ENCODE measurements around the gene TEC. TPM values are rescaled to one million over a fixed set of nuclear protein-coding genes. Genes with fewer than 3 reads are reported as not detected.

Gene TEC
- total and polyA plus RNA-seq, 2 experiments from 2014 or later: 2.9 to 3.0 TPM

DNA sequence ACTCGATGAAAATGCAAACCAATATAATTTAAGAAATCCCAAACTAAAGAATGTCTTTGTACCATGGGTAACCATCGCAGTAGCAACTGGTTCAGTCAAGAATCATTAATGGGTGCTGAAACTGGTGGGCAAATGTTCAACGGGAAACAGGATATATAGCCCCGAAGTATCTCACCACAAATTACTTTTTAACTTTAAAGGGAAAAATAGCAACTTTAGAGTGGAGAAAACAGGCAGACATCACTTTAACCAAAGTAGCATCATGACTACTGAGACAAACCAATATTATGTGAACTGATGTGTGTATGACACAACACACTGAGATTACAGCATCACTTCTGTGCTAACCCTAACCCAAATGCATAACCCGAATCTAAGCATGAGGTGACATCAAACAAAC lies 37.9 kb upstream of the TEC start:
- TF ChIP-seq, protein P1, sequence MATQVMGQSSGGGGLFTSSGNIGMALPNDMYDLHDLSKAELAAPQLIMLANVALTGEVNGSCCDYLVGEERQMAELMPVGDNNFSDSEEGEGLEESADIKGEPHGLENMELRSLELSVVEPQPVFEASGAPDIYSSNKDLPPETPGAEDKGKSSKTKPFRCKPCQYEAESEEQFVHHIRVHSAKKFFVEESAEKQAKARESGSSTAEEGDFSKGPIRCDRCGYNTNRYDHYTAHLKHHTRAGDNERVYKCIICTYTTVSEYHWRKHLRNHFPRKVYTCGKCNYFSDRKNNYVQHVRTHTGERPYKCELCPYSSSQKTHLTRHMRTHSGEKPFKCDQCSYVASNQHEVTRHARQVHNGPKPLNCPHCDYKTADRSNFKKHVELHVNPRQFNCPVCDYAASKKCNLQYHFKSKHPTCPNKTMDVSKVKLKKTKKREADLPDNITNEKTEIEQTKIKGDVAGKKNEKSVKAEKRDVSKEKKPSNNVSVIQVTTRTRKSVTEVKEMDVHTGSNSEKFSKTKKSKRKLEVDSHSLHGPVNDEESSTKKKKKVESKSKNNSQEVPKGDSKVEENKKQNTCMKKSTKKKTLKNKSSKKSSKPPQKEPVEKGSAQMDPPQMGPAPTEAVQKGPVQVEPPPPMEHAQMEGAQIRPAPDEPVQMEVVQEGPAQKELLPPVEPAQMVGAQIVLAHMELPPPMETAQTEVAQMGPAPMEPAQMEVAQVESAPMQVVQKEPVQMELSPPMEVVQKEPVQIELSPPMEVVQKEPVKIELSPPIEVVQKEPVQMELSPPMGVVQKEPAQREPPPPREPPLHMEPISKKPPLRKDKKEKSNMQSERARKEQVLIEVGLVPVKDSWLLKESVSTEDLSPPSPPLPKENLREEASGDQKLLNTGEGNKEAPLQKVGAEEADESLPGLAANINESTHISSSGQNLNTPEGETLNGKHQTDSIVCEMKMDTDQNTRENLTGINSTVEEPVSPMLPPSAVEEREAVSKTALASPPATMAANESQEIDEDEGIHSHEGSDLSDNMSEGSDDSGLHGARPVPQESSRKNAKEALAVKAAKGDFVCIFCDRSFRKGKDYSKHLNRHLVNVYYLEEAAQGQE (IDR thresholded peaks at IDR 0.05; ENCODE audit: unreplicated experiment): no peak
- TF ChIP-seq NANOG (IDR thresholded peaks at IDR 0.05; ENCODE audit: borderline replicate concordance): no peak
- TF ChIP-seq ZNF114 (CRISPR knock-in tag; IDR thresholded peaks at IDR 0.05): no peak
- TF ChIP-seq STAT1 (IDR thresholded peaks at IDR 0.05; ENCODE audit: unreplicated experiment): no peak
- TF ChIP-seq, protein P2, sequence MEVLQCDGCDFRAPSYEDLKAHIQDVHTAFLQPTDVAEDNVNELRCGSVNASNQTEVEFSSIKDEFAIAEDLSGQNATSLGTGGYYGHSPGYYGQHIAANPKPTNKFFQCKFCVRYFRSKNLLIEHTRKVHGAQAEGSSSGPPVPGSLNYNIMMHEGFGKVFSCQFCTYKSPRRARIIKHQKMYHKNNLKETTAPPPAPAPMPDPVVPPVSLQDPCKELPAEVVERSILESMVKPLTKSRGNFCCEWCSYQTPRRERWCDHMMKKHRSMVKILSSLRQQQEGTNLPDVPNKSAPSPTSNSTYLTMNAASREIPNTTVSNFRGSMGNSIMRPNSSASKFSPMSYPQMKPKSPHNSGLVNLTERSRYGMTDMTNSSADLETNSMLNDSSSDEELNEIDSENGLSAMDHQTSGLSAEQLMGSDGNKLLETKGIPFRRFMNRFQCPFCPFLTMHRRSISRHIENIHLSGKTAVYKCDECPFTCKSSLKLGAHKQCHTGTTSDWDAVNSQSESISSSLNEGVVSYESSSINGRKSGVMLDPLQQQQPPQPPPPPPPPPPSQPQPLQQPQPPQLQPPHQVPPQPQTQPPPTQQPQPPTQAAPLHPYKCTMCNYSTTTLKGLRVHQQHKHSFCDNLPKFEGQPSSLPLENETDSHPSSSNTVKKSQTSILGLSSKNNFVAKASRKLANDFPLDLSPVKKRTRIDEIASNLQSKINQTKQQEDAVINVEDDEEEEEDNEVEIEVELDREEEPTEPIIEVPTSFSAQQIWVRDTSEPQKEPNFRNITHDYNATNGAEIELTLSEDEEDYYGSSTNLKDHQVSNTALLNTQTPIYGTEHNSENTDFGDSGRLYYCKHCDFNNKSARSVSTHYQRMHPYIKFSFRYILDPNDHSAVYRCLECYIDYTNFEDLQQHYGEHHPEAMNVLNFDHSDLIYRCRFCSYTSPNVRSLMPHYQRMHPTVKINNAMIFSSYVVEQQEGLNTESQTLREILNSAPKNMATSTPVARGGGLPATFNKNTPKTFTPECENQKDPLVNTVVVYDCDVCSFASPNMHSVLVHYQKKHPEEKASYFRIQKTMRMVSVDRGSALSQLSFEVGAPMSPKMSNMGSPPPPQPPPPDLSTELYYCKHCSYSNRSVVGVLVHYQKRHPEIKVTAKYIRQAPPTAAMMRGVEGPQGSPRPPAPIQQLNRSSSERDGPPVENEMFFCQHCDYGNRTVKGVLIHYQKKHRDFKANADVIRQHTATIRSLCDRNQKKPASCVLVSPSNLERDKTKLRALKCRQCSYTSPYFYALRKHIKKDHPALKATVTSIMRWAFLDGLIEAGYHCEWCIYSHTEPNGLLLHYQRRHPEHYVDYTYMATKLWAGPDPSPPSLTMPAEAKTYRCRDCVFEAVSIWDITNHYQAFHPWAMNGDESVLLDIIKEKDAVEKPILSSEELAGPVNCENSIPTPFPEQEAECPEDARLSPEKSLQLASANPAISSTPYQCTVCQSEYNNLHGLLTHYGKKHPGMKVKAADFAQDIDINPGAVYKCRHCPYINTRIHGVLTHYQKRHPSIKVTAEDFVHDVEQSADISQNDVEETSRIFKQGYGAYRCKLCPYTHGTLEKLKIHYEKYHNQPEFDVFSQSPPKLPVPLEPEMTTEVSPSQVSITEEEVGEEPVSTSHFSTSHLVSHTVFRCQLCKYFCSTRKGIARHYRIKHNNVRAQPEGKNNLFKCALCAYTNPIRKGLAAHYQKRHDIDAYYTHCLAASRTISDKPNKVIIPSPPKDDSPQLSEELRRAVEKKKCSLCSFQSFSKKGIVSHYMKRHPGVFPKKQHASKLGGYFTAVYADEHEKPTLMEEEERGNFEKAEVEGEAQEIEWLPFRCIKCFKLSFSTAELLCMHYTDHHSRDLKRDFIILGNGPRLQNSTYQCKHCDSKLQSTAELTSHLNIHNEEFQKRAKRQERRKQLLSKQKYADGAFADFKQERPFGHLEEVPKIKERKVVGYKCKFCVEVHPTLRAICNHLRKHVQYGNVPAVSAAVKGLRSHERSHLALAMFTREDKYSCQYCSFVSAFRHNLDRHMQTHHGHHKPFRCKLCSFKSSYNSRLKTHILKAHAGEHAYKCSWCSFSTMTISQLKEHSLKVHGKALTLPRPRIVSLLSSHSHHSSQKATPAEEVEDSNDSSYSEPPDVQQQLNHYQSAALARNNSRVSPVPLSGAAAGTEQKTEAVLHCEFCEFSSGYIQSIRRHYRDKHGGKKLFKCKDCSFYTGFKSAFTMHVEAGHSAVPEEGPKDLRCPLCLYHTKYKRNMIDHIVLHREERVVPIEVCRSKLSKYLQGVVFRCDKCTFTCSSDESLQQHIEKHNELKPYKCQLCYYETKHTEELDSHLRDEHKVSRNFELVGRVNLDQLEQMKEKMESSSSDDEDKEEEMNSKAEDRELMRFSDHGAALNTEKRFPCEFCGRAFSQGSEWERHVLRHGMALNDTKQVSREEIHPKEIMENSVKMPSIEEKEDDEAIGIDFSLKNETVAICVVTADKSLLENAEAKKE (CRISPR knock-in tag; IDR thresholded peaks at IDR 0.05): no peak
- TF ChIP-seq, protein P3, sequence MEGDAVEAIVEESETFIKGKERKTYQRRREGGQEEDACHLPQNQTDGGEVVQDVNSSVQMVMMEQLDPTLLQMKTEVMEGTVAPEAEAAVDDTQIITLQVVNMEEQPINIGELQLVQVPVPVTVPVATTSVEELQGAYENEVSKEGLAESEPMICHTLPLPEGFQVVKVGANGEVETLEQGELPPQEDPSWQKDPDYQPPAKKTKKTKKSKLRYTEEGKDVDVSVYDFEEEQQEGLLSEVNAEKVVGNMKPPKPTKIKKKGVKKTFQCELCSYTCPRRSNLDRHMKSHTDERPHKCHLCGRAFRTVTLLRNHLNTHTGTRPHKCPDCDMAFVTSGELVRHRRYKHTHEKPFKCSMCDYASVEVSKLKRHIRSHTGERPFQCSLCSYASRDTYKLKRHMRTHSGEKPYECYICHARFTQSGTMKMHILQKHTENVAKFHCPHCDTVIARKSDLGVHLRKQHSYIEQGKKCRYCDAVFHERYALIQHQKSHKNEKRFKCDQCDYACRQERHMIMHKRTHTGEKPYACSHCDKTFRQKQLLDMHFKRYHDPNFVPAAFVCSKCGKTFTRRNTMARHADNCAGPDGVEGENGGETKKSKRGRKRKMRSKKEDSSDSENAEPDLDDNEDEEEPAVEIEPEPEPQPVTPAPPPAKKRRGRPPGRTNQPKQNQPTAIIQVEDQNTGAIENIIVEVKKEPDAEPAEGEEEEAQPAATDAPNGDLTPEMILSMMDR (conservative IDR thresholded peaks at IDR 0.05; ENCODE audit: low read depth in 2 of 2): no peak
- no peak for TF ChIP-seq POLR2AphosphoS5 (IDR thresholded peaks at IDR 0.05; ENCODE audit: low read depth)
- TF ChIP-seq ZNF331 (CRISPR knock-in tag; IDR thresholded peaks at IDR 0.05; ENCODE audit: low read depth): no peak
- TF ChIP-seq EZH2phosphoT487 (IDR thresholded peaks at IDR 0.05; ENCODE audit: unreplicated experiment): no peak
- TF ChIP-seq JUNB (IDR thresholded peaks at IDR 0.05; ENCODE audit: unreplicated experiment): no peak
- TF ChIP-seq EZH2 (IDR thresholded peaks at IDR 0.05; ENCODE audit: low read depth, unreplicated experiment): no peak
- TF ChIP-seq CREB1 (CRISPR knock-in tag; IDR thresholded peaks at IDR 0.05; ENCODE audit: low read depth): no peak
- TF ChIP-seq, protein P4, sequence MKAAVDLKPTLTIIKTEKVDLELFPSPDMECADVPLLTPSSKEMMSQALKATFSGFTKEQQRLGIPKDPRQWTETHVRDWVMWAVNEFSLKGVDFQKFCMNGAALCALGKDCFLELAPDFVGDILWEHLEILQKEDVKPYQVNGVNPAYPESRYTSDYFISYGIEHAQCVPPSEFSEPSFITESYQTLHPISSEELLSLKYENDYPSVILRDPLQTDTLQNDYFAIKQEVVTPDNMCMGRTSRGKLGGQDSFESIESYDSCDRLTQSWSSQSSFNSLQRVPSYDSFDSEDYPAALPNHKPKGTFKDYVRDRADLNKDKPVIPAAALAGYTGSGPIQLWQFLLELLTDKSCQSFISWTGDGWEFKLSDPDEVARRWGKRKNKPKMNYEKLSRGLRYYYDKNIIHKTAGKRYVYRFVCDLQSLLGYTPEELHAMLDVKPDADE (IDR thresholded peaks at IDR 0.05): no peak
- H3K4me3 ChIP-seq: no peak overlapping the region
- no peaks in the 10 kb centered on the region for H3K27me3 Mint-ChIP-seq (ENCODE audit: insufficient read depth, low read depth, poor library complexity)
- no peaks in the 10 kb centered on the region for H3K79me2 ChIP-seq (replicated peaks; ENCODE audit: insufficient read depth)
- H3K4me3 Mint-ChIP-seq: no peak overlapping the region
- H2AFZ ChIP-seq: no peak overlapping the region
- ATAC-seq (no peak), DNase-seq (ENCODE audit: low spot score) (no peak)
- H3K4me1 ChIP-seq (ENCODE audit: insufficient read depth): no peaks in the 10 kb centered on the region
- H3K27ac ChIP-seq (ENCODE audit: low read depth): no peak overlapping the region
- no peaks in the 10 kb centered on the region for H3K9me2 ChIP-seq (ENCODE audit: insufficient read depth)
- H3K36me3 Mint-ChIP-seq (ENCODE audit: low read depth): no peaks in the 10 kb centered on the region
- H3F3A ChIP-seq (replicated peaks; ENCODE audit: low read depth): no peaks in the 10 kb centered on the region
- no peak overlapping the region for H3K27ac Mint-ChIP-seq
- H3K4me1 Mint-ChIP-seq: peaks cover 2% of the 10 kb centered on the region; the same call in 1 of the 3 replicates
- no peaks in the 10 kb centered on the region for H3K36me3 ChIP-seq (ENCODE audit: insufficient read depth)
- no peaks in the 10 kb centered on the region for H4K20me1 ChIP-seq (replicated peaks; ENCODE audit: insufficient read depth)
- H3K4me2 ChIP-seq: no peak overlapping the region
- H3K27me3 ChIP-seq (ENCODE audit: insufficient read depth): no peaks in the 10 kb centered on the region
- no peaks in the 10 kb centered on the region for H3K9me3 Mint-ChIP-seq
